Esophagus squamous epithelium (tissue), 5 donors: ENCODE results near the gene DSCAML1. TPM values are rescaled to one million over a fixed set of nuclear protein-coding genes. Genes with fewer than 3 reads are reported as not detected.

Experiments
- DNase-seq: peaks from one replicate; lab custom pipeline; 2025; lab: John Stamatoyannopoulos, UW
- H3K27ac ChIP-seq, 4 donors: fragments of 200-600 bp; sonication (generic); one replicate each; pipeline ENCODE4 v1.5.1; 2016 to 2019; ENCODE audit warnings: mild to moderate bottlenecking in 1 of 4
- H3K27me3 ChIP-seq, 4 donors: fragments of 200-600 bp; sonication (generic); 1 replicate in 3 of 4; 2 replicates in 1 of 4; pipeline versions ENCODE4 v1.5.1 to v1.6.0; 2017 to 2021; ENCODE audit warnings: antibody characterized with exemption in 1 of 4
- H3K36me3 ChIP-seq, 3 donors: fragments of 200-600 bp; sonication (generic); one replicate each; pipeline ENCODE4 v1.5.1; 2016 to 2019
- H3K4me1 ChIP-seq, 3 donors: fragments of 200-600 bp; sonication (generic); one replicate each; pipeline ENCODE4 v1.5.1; 2017 to 2019
- H3K4me3 ChIP-seq, 4 donors: fragments of 200-600 bp; sonication (generic); 1 replicate in 3 of 4; 2 replicates in 1 of 4; pipeline ENCODE4 v1.5.1; 2016 to 2019; ENCODE audit warnings: mild to moderate bottlenecking in 2 of 4, moderate library complexity in 1 of 4
- H3K9me3 ChIP-seq, 3 donors: fragments of 200-600 bp; sonication (generic); one replicate each; pipeline ENCODE4 v1.5.1; 2016 to 2019
- CTCF ChIP-seq, 6 experiments: fragments of 450-650 bp in 4 of 6; fragments of 200-600 bp in 2 of 6; sonication (generic) in 2 of 6; IDR thresholded peaks; one replicate each; pipeline ENCODE4 v1.5.1; 2016 to 2019; ENCODE audit warnings: antibody characterized with exemption in 6 of 6, mild to moderate bottlenecking in 4 of 6, moderate library complexity in 4 of 6
- POLR2A ChIP-seq, 4 donors: fragments of 450-650 bp; IDR thresholded peaks; one replicate each; pipeline ENCODE4 v1.6.1; 2017; ENCODE audit warnings: antibody characterized with exemption in 4 of 4, mild to moderate bottlenecking in 4 of 4, moderate library complexity in 3 of 4
- WGBS, 2 donors: methylation state at CpG; one replicate each; pipeline ENCODE4 v1.1.5; 2018; 5-methylcytosine and 5-hydroxymethylcytosine counted together
- intact Hi-C: fragments of 100-400 bp; cut with DNase I; formaldehyde crosslinking; loops from one replicate; pipeline ENCODE4 v1.15.0; 2022
- total RNA-seq, 4 donors: library from RNA; depleted of rRNA; stranded (reverse); fragments of >200 nt; gene quantifications; one replicate each; pipeline ENCODE4 v1.1.0, GENCODE V29; 2016
- donor health status: DM: yes; HTN: yes; CAD: no.

DSCAML1 gene
- total RNA-seq, 4 donors from 2014 or later: 0.04 to 0.19 TPM; not detected in 2

- Histone ChIP-seq H3K36me3 (no peaks in the 10 kb centered on the region), H3K27me3 (peaks cover 0 to 35% (median 0%) of the 10 kb centered on the region in 4 donors)
- TF ChIP-seq CTCF (IDR thresholded peaks at IDR 0.05) (no peak), POLR2A (IDR thresholded peaks at IDR 0.05) (no peak)
Measured at GRCh38 chr11:117434481-117434880, 362.5 kb downstream of the DSCAML1 start.

GRCh38 chr11:117433717-117434116 is 363.3 kb downstream of the DSCAML1 start:
- no peak for DNase-seq
- intact Hi-C loops: no loop called here
- TF ChIP-seq CTCF (IDR thresholded peaks at IDR 0.05): no peak
- TF ChIP-seq POLR2A (IDR thresholded peaks at IDR 0.05): no peak
- H3K9me3 ChIP-seq: no peaks in the 10 kb centered on the region
- no peak overlapping the region for H3K27ac ChIP-seq
- no peaks in the 10 kb centered on the region for H3K36me3 ChIP-seq
- no peaks in the 10 kb centered on the region for H3K4me1 ChIP-seq
- H3K4me3 ChIP-seq: no peak overlapping the region
- peaks cover 0 to 27% (median 0%) of the 10 kb centered on the region in 4 donors for H3K27me3 ChIP-seq

More at GRCh38 chr11:117434481-117434880, 362.5 kb downstream of the DSCAML1 start:
- no peak for DNase-seq
- Histone ChIP-seq H3K9me3 (no peaks in the 10 kb centered on the region), H3K4me3 (no peak overlapping the region), H3K4me1 (no peaks in the 10 kb centered on the region), H3K27ac (no peak overlapping the region)
- WGBS, 2 donors: 85 to 88% methylated on average over 1 of the region's 1 CpG
- intact Hi-C loops: no loop called here

GRCh38 chr11:117431436-117431835 is 365.6 kb downstream of the DSCAML1 start:
- H3K4me1 ChIP-seq: peaks cover 0 to 2% (median 0%) of the 10 kb centered on the region in 3 donors
- no peak overlapping the region for H3K4me3 ChIP-seq
- TF ChIP-seq POLR2A (IDR thresholded peaks at IDR 0.05): no peak
- 92% methylated on average over 5 of the region's 7 CpGs; no CpG with 5 or more reads in 1 of the 2 donors for WGBS, 2 donors
- intact Hi-C loops: no loop called here
- H3K9me3 ChIP-seq: no peaks in the 10 kb centered on the region
- H3K27ac ChIP-seq: no peak overlapping the region
- DNase-seq: no peak
- no peaks in the 10 kb centered on the region for H3K36me3 ChIP-seq
- peaks cover 0 to 15% (median 0%) of the 10 kb centered on the region in 4 donors for H3K27me3 ChIP-seq

DNA sequence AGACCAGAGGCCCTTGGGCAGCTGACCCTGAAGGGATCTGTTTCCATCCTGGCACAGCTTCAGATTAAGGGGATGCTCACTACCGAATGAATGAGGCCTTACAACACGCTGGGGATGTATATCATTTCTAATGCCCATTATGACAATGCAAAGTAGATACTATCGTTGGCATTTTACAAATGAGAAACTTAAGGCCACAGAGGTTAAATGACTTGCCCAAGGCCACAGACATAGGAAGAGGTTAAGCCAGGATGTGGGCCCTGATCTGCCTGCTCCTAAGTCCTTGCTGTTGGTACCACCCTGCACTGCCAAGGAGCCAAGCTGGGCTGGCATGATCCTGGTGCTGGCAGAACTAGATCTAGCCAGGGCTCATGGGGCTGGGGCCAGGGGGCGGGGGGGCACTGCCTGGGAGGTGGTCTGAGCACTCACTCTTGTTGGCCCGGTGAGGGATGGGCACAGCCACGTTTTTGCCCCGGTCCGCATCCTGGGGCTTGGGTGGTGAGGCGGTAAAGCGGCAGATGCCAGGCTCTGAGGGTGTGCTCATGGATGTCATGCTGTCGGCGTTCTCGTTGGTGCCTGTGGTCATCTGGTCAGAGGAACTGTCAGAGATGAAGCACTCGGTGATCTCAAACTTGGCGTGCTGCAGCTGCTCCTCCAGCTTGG is 366.6 kb downstream of the DSCAML1 start:
- Histone ChIP-seq H3K27ac (no peak overlapping the region), H3K4me3 (no peak overlapping the region), H3K27me3 (peaks cover 0 to 18% (median 0%) of the 10 kb centered on the region in 4 donors), H3K4me1 (peaks cover 0 to 9% (median 0%) of the 10 kb centered on the region in 3 donors), H3K9me3 (no peaks in the 10 kb centered on the region), H3K36me3 (no peaks in the 10 kb centered on the region)
- TF ChIP-seq POLR2A (IDR thresholded peaks at IDR 0.05): no peak
- TF ChIP-seq CTCF (IDR thresholded peaks at IDR 0.05): no peak
- intact Hi-C loops: no loop called here
- no peak for DNase-seq
- 74 to 77% methylated on average over 6 to 14 of the region's 15 CpGs for WGBS, 2 donors

DNA sequence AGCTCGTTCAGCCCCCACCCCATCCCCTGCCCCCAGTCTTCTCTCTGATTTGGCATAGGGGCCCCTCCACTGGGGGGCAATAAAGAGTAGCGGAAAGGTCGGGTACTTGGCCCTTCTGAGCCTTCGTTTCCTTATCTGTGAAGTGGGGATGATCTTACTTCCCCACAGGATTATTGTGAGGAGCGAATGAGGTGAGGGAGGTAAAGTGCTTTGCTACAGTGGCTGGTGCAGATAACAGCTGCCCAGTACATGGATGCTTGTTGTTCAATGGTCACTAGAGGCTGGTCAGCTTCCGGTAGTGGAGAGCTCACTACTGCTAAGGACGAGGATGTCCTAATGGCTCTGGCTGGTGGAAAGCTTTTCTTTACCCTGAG is 368.2 kb downstream of the DSCAML1 start:
- peaks cover 0 to 9% (median 0%) of the 10 kb centered on the region in 3 donors for H3K4me1 ChIP-seq
- H3K36me3 ChIP-seq: no peaks in the 10 kb centered on the region
- H3K4me3 ChIP-seq: no peak overlapping the region
- intact Hi-C loops: loop anchor here (10.0 kb wide), 2 partner anchors 196 to 386 kb away; no protein-coding TSS in a partner anchor
- peaks cover 0 to 21% (median 0%) of the 10 kb centered on the region in 4 donors for H3K27me3 ChIP-seq
- DNase-seq: no peak
- no peaks in the 10 kb centered on the region for H3K9me3 ChIP-seq
- 75 to 84% methylated on average over 6 of the region's 7 CpGs for WGBS, 2 donors
- H3K27ac ChIP-seq: no peak overlapping the region
- TF ChIP-seq POLR2A (IDR thresholded peaks at IDR 0.05): no peak

DNA sequence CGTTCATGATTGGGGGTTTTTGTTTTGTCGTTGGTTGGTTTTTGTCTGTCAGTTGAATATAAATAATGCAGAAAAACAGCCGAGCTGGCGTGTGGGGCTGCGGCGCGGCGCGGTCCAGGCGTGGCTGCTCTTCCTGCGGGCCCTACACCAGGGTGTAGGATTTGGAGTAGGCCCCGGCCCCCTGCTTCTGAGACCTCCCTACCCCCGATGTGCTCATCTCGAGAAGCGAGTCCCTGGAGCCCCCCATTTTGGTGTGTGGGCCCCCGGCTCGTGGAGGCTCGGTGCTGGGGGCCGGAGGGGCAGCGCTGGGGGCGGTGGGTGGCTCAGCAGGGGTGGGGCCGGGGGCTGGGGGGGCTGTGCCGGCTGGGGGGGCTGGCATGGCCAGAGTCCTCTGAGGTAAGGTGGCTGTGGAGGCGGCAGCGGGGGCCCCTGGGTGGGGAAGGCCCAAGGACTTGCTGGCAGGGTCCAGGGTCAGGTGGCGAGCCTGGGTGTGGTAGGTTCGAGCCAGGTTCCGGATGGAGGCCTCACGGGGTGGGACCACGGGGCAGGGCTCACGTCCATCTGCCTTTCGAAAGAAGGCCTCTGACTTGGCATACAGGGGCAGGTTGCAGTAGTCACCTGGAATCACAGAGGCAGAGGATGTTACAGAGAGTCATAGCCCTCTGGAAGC is 368.7 kb downstream of the DSCAML1 start:
- 86 to 87% methylated on average over 12 to 13 of the region's 32 CpGs for WGBS, 2 donors
- DNase-seq: no peak
- TF ChIP-seq POLR2A (IDR thresholded peaks at IDR 0.05): no peak
- TF ChIP-seq CTCF (IDR thresholded peaks at IDR 0.05): no peak
- Histone ChIP-seq H3K27ac (no peak overlapping the region), H3K36me3 (no peaks in the 10 kb centered on the region), H3K4me1 (peaks cover 0 to 9% (median 0%) of the 10 kb centered on the region in 3 donors), H3K4me3 (no peak overlapping the region), H3K27me3 (peaks cover 0 to 21% (median 0%) of the 10 kb centered on the region in 4 donors), H3K9me3 (no peaks in the 10 kb centered on the region)
- intact Hi-C loops: loop anchor here (10.0 kb wide), 2 partner anchors 196 to 386 kb away; no protein-coding TSS in a partner anchor
